Measurements from ENCODE around the gene ARL8B.

DNA sequence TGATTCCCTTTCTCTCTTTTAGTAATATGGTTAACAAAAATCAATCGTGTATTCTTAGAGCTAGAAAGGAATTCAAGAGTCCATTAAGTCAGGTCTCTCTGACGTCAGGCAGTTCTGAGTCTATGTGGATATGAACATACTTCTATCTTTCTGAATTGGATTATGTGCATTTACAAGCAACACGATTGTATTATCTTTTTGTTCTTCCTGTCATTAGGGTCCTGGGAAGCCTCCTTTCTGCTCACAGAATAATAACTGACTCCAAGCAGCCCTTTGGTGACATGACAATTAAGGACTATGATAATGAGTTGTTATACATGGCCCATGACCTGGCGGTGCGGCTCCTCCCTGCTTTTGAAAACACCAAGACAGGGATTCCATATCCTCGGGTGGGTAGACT is 79.4 kb downstream of the ARL8B start:
- TF ChIP-seq, protein P1, sequence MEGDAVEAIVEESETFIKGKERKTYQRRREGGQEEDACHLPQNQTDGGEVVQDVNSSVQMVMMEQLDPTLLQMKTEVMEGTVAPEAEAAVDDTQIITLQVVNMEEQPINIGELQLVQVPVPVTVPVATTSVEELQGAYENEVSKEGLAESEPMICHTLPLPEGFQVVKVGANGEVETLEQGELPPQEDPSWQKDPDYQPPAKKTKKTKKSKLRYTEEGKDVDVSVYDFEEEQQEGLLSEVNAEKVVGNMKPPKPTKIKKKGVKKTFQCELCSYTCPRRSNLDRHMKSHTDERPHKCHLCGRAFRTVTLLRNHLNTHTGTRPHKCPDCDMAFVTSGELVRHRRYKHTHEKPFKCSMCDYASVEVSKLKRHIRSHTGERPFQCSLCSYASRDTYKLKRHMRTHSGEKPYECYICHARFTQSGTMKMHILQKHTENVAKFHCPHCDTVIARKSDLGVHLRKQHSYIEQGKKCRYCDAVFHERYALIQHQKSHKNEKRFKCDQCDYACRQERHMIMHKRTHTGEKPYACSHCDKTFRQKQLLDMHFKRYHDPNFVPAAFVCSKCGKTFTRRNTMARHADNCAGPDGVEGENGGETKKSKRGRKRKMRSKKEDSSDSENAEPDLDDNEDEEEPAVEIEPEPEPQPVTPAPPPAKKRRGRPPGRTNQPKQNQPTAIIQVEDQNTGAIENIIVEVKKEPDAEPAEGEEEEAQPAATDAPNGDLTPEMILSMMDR (IDR thresholded peaks at IDR 0.05; ENCODE audit: insufficient read depth, low read length) = no peak
- TF ChIP-seq POLR2AphosphoS5 (IDR thresholded peaks at IDR 0.05; ENCODE audit: low read depth) = no peak
- TF ChIP-seq, protein P2, sequence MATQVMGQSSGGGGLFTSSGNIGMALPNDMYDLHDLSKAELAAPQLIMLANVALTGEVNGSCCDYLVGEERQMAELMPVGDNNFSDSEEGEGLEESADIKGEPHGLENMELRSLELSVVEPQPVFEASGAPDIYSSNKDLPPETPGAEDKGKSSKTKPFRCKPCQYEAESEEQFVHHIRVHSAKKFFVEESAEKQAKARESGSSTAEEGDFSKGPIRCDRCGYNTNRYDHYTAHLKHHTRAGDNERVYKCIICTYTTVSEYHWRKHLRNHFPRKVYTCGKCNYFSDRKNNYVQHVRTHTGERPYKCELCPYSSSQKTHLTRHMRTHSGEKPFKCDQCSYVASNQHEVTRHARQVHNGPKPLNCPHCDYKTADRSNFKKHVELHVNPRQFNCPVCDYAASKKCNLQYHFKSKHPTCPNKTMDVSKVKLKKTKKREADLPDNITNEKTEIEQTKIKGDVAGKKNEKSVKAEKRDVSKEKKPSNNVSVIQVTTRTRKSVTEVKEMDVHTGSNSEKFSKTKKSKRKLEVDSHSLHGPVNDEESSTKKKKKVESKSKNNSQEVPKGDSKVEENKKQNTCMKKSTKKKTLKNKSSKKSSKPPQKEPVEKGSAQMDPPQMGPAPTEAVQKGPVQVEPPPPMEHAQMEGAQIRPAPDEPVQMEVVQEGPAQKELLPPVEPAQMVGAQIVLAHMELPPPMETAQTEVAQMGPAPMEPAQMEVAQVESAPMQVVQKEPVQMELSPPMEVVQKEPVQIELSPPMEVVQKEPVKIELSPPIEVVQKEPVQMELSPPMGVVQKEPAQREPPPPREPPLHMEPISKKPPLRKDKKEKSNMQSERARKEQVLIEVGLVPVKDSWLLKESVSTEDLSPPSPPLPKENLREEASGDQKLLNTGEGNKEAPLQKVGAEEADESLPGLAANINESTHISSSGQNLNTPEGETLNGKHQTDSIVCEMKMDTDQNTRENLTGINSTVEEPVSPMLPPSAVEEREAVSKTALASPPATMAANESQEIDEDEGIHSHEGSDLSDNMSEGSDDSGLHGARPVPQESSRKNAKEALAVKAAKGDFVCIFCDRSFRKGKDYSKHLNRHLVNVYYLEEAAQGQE (IDR thresholded peaks at IDR 0.05; ENCODE audit: insufficient replicate concordance, low read depth) = no peak

All from HL-60 (cell line).